NCI-H2196 treated with DMSO at 0.1 percent for 48 hours (cell line): ENCODE data around the gene UBXN2A.
A peak's percentile ranks its signal among the peaks of the same experiment; 100 is the strongest.

Source experiments
- DNase-seq: peaks from one replicate; lab custom pipeline; 2025; ENCODE audit not compliant: unreplicated experiment; lab: John Stamatoyannopoulos, UW

Gene UBXN2A, protein sequence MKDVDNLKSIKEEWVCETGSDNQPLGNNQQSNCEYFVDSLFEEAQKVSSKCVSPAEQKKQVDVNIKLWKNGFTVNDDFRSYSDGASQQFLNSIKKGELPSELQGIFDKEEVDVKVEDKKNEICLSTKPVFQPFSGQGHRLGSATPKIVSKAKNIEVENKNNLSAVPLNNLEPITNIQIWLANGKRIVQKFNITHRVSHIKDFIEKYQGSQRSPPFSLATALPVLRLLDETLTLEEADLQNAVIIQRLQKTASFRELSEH

DNA sequence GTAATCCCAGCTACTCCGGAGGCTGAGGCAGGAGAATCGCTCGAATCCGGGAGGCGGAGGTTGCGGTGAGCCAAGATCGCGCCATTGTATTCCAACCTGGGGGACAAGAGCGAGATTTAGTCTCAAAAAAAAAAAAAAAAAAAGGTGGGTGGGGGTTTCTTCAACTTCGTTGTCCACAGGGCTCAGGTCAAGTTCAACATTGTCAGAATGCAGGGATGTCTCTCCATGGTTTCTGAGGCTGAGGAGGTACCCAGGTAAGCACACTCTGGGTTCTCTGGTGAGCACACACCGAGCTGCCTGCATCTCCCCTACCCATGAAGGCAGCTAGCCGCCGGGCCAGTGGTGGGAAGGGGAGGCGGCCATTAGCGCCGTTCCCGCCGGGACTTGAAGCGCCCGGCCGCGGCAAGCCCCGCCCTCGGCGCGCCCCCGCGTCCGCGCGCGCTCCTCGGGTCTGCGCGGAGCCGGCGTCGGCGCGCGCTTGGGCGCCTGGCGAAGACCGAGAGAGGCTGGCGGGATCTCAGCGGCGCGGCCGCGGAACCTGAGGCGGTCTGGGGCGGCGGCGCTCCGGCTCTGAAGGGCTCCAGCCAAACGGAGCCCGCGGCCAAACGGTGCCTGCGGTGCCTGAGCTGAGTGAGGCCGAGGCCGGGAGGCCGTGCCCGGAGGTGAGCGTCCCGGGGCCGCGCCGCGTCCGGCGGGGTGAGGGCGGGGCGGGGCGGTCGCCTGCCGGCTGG lies at the start of gene UBXN2A:
UBXN2A (plus strand) TSS at position 477 of the 731 bp plus-strand sequence. CDS start 17,852 bp downstream, outside the sequence.
- DNase-seq, result peak; percentile 44

DNA sequence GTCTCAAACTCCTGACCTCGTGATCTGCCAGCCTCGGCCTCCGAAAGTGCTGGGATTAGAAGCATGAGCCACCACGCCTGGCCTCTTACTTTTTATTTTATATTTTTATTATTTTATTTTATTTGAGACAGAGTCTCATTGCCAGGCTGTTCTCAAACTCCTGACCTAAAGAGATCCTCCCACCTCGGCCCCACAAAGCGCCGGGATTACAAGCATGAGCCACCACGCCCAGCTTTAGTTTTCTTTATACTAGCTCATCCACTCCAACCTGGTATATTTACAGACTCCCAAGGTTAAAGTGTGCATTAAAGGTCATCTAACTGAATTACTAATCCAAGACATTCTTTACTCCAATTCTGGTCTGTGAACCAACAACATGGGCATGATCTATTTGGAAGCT lies 40.1 kb upstream of the UBXN2A start:
- DNase-seq, result no peak

GRCh38 chr2:23900541-23901322 lies 39.5 kb upstream of the UBXN2A start:
- no peak for DNase-seq

- no peak for DNase-seq
Measured at GRCh38 chr2:23901966-23902846, 38.1 kb upstream of the UBXN2A start.

DNA sequence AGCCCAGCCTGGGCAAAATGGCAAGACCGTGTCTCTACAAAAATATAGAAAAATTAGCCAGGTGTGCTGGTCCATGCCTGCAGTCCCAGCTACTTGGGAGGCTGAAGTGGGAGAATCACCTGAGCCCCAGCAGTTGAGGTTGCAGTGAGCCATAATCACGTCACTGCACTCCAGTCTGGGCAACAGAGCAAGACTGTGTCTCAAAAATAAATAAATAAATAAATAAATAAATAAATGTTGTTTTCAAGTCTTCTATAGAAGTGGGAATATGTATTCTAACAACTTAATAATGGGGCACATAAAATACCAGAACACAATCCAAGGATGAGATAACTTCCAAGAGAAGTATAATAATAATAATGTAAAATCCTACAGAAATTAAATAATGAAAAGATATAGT lies 37.2 kb upstream of the UBXN2A start:
- no peak for DNase-seq

GRCh38 chr2:23904215-23904614 lies 36.0 kb upstream of the UBXN2A start:
- no peak for DNase-seq

GRCh38 chr2:23904692-23905091 lies 35.6 kb upstream of the UBXN2A start:
- DNase-seq, result no peak

DNA sequence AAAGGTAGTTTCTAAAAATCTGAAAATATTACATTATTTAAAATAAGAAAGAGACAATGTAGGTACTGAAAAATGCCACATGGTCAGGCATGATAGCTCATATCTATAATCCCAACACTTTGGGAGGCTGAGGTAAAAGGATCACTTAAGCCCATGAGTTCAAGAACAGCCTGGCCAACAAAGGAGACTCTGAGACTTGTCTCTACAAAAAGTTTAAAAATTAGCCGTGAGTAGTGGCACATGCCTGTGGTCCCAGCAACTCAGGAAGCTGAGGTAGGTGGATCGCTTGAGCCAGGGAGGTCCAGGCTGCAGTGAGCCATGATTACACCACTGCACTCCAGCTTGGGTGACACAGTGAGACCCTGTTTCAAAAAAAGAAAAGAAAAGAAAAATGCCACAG lies 35.1 kb upstream of the UBXN2A start:
- no peak for DNase-seq

DNA sequence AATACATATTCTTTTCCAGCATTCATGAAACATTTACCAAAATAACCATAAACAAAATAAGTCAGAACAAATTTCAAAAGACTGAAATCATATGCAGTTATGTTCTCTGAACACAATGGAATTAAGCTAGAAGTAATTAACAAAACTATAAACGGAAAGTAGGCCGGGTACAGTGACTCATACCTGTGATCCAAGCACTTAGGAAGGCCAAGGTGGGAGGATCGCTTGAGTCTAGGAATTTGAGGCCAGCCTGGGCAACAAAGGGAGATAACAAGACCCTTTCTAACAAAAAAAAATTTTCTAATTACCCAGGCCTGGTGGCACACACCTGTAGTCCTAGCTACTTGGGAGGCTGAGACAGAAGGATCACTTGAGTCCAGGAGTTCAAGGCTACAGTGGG lies 28.2 kb upstream of the UBXN2A start:
- no peak for DNase-seq

- DNase-seq, result no peak
Measured at GRCh38 chr2:23915327-23915726, 24.9 kb upstream of the UBXN2A start.

- no peak for DNase-seq
Measured at GRCh38 chr2:23916727-23917405, 23.4 kb upstream of the UBXN2A start.

DNA sequence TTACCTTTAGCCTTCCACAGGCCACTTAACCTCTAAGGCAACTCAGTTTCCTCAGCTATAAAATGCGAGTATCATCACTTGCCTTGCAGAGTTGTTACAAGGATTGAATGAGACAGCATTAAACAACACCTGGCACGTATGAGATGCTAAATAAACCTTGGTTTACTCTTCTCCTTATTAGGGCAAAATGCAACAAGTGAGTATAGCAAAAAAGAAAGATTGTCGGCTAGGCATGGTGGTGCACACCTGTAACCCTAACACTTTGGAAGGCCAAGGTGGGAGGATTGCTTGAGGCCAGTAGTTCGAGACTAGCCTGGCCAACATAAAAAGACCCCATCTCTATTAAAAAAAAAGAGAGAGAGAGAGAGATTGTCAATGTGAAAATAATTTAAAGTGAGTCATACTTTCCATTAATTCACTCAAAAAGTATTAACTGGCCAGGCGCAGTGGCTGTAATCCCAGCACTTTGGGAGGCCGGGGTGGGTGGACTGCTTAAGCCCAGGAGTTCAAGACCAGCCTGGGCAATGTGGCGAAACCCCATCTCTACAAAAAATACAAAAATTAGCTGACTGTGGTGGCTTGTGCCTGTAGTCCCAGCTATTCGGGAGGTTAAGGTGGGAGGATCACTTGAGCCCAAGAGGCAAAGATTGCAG lies 21.3 kb upstream of the UBXN2A start:
- no peak for DNase-seq

DNA sequence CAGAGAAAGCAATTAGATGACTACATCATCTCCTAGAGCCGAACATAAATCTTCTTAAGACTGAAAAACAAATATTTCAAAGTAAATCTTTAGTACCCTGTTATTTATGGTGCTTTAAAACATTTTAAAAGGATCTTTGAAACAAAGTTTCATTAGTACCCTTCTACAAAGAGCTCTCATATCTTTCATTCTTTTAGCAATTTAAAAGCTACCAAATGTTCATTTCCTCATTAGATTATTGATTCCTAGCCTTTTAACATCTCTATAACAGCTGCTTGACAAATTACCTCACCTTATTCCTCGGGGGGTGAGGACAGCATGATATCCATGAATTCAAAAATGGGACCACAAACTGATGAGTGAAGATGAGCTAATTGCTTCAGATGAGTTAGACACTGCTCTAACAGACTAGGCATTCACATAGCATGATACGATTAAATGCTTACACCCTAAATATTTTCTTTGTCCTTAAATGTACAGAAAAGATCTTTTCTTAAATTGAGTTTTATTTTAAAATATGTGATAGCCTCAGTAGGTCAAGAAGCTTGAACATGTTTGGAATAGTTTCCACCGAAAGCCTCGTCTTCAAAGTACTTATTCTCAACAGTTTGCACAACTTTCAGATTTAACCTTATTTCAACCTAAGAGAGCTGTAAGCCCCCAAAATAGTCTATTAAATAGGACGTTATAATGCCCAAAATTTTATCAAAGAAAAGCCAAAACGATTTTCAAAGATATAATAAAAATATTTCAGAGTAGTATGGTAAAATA lies 15.5 kb upstream of the UBXN2A start:
- no peak for DNase-seq

- no peak for DNase-seq
Measured at GRCh38 chr2:23925702-23926289, 14.5 kb upstream of the UBXN2A start.

GRCh38 chr2:23926290-23926749 lies 13.9 kb upstream of the UBXN2A start:
- DNase-seq, result no peak

DNA sequence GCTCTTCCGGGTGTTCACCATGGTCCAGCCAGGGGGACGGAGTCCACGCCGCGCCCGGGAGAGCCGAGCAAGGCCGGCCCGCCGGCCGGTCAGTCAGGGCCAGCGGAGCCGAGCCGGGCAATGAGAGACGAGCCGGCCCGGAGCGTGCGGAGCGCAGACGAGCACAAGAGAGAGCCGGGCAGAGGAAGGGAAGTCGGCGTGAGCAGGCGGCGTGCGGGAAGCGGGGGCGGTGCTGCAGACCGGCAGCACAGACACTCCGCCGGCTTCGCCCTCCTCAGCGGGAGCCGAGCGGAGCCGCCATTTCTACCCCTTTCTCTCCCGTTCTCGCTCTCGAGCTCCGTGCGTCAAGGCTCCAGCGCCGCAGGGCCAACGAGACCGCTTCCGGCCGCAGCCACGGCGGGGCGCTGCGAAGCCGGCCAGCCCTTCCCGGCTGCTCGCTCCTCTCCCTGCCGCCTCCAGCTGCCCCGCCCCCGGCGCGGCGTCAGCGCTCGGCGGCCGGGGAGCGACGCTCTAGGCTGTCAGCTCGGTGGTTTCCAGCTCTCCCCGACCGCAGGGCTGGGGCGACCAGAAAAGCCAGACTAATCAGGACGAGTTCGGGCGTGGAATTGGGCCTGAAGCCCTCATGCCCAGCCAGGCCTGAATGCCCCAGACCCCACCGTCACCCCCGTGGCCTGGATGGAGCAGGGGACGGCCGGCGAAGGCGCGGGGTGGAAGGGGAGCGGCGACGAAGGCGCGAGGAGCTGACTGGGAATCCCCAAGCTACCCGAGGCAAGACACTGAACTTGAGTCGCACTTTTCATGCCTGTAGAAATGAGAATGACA lies 13.3 kb upstream of the UBXN2A start, which contains the start of gene ATAD2B:
ATAD2B (minus strand) TSS at position 374 of the 822 bp plus-strand sequence; CDS start at position 21, 353 bp downstream.
- DNase-seq, result peak; percentile 88

- DNase-seq, result no peak
Measured at GRCh38 chr2:23934259-23934658, 6.0 kb upstream of the UBXN2A start.
